AG04450 (cell line): ENCODE measurements around the gene TSPAN16. TPM values are rescaled to one million over a fixed set of nuclear protein-coding genes. Genes with fewer than 3 reads are reported as not detected.
"Not testable (repeated sequence)": the region's sequence is repeated elsewhere in the genome, so short reads cannot be mapped to it uniquely, and the experiment has no call there.

Experiments
- CTCF ChIA-PET: fragments of 300-600, 350-600 bp; formaldehyde crosslinking; extraction: SDS; loops from one replicate; lab custom pipeline; 2022; ENCODE audit warnings: antibody characterized with exemption, inconsistent platforms; lab: Charles Lee
- POLR2A ChIA-PET: fragments of 350-600 bp; formaldehyde crosslinking; extraction: SDS; loops from one replicate; lab custom pipeline; 2021; ENCODE audit warnings: antibody characterized with exemption, inconsistent platforms; lab: Yijun Ruan, JAX
- DNase-seq: peaks from one replicate; pipeline ENCODE4 v3.0.0-alpha.2; 2011; ENCODE audit warnings: low read depth, low spot score
- H3K27ac ChIP-seq: one replicate; pipeline ENCODE4 v1.5.1; 2012; ENCODE audit warnings: low read depth, low read length, control low read depth
- H3K27me3 ChIP-seq: one replicate; pipeline ENCODE4 v1.6.0; 2012; ENCODE audit warnings: low read length; ENCODE audit not compliant: control insufficient read depth, insufficient read depth
- H3K4me3 ChIP-seq: 2 replicates; pipeline ENCODE4 v1.5.1; 2011; ENCODE audit warnings: mild to moderate bottlenecking, low read depth, low read length, control low read depth
- H3K9me3 ChIP-seq: 2 replicates; pipeline ENCODE4 v1.5.1; 2012; ENCODE audit warnings: low read length; ENCODE audit not compliant: control insufficient read depth, insufficient read depth
- polyA plus RNA-seq: library from polyadenylated mRNA; depleted of rRNA; stranded (reverse); fragments of >200 nt; gene quantifications from 2 replicates; pipeline ENCODE4 v1.2.3, GENCODE V29; 2011
- TF ChIP-seq, protein P1 (sequence below): IDR thresholded peaks from 2 replicates; pipeline ENCODE4 v1.5.1; 2011; ENCODE audit warnings: low read depth, low read length, control low read depth, inconsistent platforms

The TSPAN16 gene
- polyA plus RNA-seq, 1 experiment = not detected

- CTCF ChIA-PET = interaction anchor here (1.6 kb wide), 1 partner anchor 32 kb away, joined by 4 read pairs; no protein-coding TSS in a partner anchor
- POLR2A ChIA-PET = interaction anchor here (1.0 kb wide), 1 partner anchor 25 kb away, joined by 4 read pairs; no protein-coding TSS in a partner anchor
- DNase-seq = no peak
These were observed 53.2 kb downstream of the TSPAN16 start for GRCh38 chr19:11349171-11349570.

GRCh38 chr19:11354102-11354501, 58.1 kb downstream of the TSPAN16 start:
- H3K27me3 ChIP-seq, H3K27ac ChIP-seq, POLR2A ChIA-PET, H3K4me3 ChIP-seq, H3K9me3 ChIP-seq, CTCF ChIA-PET, DNase-seq: not testable (repeated sequence)

More at GRCh38 chr19:11349171-11349570, 53.2 kb downstream of the TSPAN16 start:
- TF ChIP-seq, protein P1, sequence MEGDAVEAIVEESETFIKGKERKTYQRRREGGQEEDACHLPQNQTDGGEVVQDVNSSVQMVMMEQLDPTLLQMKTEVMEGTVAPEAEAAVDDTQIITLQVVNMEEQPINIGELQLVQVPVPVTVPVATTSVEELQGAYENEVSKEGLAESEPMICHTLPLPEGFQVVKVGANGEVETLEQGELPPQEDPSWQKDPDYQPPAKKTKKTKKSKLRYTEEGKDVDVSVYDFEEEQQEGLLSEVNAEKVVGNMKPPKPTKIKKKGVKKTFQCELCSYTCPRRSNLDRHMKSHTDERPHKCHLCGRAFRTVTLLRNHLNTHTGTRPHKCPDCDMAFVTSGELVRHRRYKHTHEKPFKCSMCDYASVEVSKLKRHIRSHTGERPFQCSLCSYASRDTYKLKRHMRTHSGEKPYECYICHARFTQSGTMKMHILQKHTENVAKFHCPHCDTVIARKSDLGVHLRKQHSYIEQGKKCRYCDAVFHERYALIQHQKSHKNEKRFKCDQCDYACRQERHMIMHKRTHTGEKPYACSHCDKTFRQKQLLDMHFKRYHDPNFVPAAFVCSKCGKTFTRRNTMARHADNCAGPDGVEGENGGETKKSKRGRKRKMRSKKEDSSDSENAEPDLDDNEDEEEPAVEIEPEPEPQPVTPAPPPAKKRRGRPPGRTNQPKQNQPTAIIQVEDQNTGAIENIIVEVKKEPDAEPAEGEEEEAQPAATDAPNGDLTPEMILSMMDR = no peak
- H3K4me3 ChIP-seq = no peak overlapping the region
- peaks cover 14% of the 10 kb centered on the region for H3K9me3 ChIP-seq
- no peak overlapping the region for H3K27ac ChIP-seq
- H3K27me3 ChIP-seq = no peaks in the 10 kb centered on the region

DNA sequence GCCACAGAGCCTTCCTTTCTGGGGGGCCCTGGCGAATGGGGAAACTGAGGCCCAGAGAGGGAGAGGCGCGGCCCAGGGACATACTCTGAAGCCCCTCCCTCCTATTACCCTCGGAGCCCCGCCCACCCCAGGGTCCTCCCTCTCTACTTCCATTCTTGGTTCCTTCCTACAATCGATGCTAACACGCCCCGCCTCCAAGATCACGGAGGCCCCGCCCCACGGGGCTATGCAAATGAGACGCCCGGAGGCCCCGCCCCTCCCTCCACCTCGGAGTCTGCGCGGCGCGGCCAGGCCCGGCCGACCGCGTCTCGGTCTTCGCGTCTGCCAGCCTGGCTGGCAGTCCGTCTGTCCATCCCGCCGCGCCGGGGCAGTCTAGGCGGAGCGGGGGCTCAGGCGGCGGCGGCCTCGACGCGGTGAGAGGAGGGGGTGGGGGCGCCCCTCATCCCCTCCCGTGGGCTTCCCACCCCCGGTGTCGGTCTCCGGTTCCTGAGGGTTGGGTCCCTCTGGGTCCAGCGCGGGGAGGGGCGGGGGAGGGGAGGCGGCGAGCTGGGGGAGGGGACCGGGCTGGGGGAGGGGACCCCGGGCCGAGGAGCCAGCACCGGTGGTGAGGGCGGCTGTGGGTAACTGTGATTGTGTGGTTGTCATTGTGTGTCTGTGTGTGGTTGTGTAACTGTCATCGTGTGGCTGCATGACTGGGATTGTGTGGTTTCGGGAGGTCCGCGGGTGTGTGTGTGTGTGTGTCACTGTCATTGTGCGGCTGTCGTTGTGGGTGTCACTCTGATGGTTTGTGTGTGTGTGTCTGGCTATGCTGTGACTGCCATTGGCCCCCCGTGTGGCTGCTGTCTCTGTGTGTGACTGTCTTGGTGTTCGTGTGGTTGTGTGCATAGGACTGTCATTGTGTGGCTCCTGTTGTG, 59.5 kb downstream of the TSPAN16 start, which contains the start of gene PLPPR2:
TSS of gene PLPPR2 (plus strand) at position 273 of the 914 bp plus-strand sequence. CDS start 2,242 bp downstream, outside the sequence.
- Histone ChIP-seq H3K27ac (peak within 1 kb of the TSS; percentile 11), H3K27me3 (no peaks in the 10 kb centered on the region), H3K4me3 (peak within 1 kb of the TSS; percentile 81), H3K9me3 (no peaks in the 10 kb centered on the region)
- TF ChIP-seq, protein P1 = no peak
- ChIA-PET POLR2A (no interaction called here), CTCF (no interaction called here)
- peak; percentile 46 for DNase-seq

DNA sequence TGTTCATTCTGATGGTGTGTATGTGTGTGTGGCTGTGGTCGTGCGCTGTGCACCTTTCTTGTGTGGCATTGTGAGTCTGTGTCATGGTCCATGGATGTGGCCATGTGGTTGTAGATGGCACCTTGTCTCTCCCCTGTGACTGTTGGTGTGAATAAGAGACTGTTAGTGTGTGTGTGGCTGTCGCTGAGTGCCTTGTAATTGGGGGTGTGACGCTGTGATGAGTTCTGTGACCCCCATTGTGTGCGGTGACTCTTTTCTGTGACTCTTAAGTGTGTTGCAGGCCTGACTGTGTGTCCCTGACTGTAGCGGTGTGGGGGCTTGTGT, 60.1 kb downstream of the TSPAN16 start:
- ChIA-PET POLR2A (no interaction called here), CTCF (no interaction called here)
- no peak overlapping the region for H3K27ac ChIP-seq
- TF ChIP-seq, protein P1 = no peak
- H3K27me3 ChIP-seq = no peaks in the 10 kb centered on the region
- no peak for DNase-seq
- no peaks in the 10 kb centered on the region for H3K9me3 ChIP-seq
- peak overlapping the region; percentile 81 for H3K4me3 ChIP-seq

DNA sequence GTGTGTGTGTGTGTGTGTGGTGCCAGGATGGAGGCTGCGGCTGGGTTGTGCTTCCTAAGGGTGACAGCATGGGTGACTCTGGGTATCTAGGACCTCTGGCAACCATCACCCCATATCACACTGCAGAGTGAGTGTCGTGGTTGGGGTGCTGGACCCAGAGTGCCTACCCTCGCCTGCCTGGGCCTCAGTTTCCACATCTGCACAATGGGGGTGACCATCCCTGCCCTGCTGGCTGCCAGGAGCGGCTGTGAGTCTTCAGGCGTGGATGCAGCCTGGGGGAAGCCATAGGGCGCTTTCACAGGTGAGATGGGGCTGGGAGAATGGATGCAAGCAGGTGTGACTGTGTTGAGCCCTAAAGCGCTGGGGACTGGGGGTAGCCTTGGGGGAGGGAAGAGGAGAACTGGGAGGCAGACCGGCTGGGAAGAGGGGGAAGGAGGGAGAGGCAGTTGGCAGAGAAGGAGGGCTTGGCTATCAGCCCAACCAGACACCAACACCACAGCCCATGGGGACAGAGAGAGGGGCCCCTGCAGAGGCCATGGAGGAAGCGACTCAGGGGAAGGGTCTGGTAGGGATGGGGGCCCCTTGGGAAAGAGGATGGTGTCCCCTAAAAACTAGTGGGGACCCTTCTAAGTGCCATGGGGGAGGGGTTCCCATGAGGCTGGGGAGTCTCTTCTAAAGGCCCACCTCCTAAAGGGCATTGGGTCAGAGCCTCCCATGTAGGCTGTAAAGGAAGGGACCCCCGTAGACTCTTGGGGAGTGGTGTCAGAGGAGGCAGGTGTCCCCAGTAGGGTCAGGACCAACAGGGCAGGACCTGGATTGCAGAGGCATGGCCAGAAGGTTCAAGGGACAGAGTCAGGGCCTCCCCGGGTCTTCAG, 61.0 kb downstream of the TSPAN16 start:
- CTCF ChIA-PET = no interaction called here
- TF ChIP-seq, protein P1 = no peak
- no peaks in the 10 kb centered on the region for H3K9me3 ChIP-seq
- no peak overlapping the region for H3K4me3 ChIP-seq
- H3K27ac ChIP-seq = no peak overlapping the region
- no peak for DNase-seq
- H3K27me3 ChIP-seq = no peaks in the 10 kb centered on the region
- POLR2A ChIA-PET = no interaction called here
